ENCODE data around the gene SLC37A1. TPM values are rescaled to one million over a fixed set of nuclear protein-coding genes. Genes with fewer than 3 reads are reported as not detected.
"Not testable (repeated sequence)": the region's sequence is repeated elsewhere in the genome, so short reads cannot be mapped to it uniquely, and the experiment has no call there.

Gene SLC37A1
- total RNA-seq, 2 experiments from 2014 or later: 18.9 to 19.2 TPM

GRCh38 chr21:42622284-42622683 is 108.6 kb downstream of the SLC37A1 start:
- no peak for ATAC-seq
- no peak overlapping the region for H3K4me3 Mint-ChIP-seq
- H3K9me3 Mint-ChIP-seq (ENCODE audit: insufficient read depth): no peaks in the 10 kb centered on the region
- H3K36me3 Mint-ChIP-seq (ENCODE audit: low read depth): no peaks in the 10 kb centered on the region
- CTCF ChIA-PET: interaction anchor here (0.8 to 1.2 kb wide), 2 partner anchors 29 to 199 kb away, joined by 3 read pairs; no protein-coding TSS in a partner anchor
- peaks cover 50% of the 10 kb centered on the region for H3K27me3 Mint-ChIP-seq (ENCODE audit: low read depth)
- no peak overlapping the region for H3K27ac Mint-ChIP-seq
- POLR2A ChIA-PET: no interaction called here
- no peak for DNase-seq
- H3K4me1 Mint-ChIP-seq (ENCODE audit: low read depth): no peaks in the 10 kb centered on the region

- no peak for ATAC-seq
- H3K27me3 Mint-ChIP-seq (ENCODE audit: low read depth): peaks cover 47% of the 10 kb centered on the region
These were observed 110.0 kb downstream of the SLC37A1 start for GRCh38 chr21:42623694-42624093.

GRCh38 chr21:42624095-42624790 is 110.6 kb downstream of the SLC37A1 start:
- Mint-ChIP-seq H3K36me3 (ENCODE audit: low read depth) (no peaks in the 10 kb centered on the region), H3K27me3 (ENCODE audit: low read depth) (peaks cover 47% of the 10 kb centered on the region), H3K9me3 (ENCODE audit: insufficient read depth) (no peaks in the 10 kb centered on the region), H3K4me3 (no peak overlapping the region), H3K4me1 (ENCODE audit: low read depth) (no peaks in the 10 kb centered on the region), H3K27ac (no peak overlapping the region)
- ChIA-PET POLR2A (no interaction called here), CTCF (interaction anchor here (1.1 to 1.3 kb wide), 2 partner anchors 14 to 30 kb away, joined by 3 to 4 read pairs; no protein-coding TSS in a partner anchor)
- no peak for DNase-seq
- no peak for ATAC-seq

More at GRCh38 chr21:42623694-42624093, 110.0 kb downstream of the SLC37A1 start:
- Mint-ChIP-seq H3K36me3 (ENCODE audit: low read depth) (no peaks in the 10 kb centered on the region), H3K4me3 (no peak overlapping the region), H3K27ac (no peak overlapping the region), H3K9me3 (ENCODE audit: insufficient read depth) (no peaks in the 10 kb centered on the region), H3K4me1 (ENCODE audit: low read depth) (no peaks in the 10 kb centered on the region)
- POLR2A ChIA-PET: no interaction called here
- CTCF ChIA-PET: interaction anchor here (1.0 to 1.3 kb wide), 3 partner anchors 15 to 194 kb away, joined by 3 to 4 read pairs (median 4); no protein-coding TSS in a partner anchor
- DNase-seq: no peak

- no peak overlapping the region for H3K27ac Mint-ChIP-seq
- ATAC-seq: no peak
These were observed 111.3 kb downstream of the SLC37A1 start for GRCh38 chr21:42624936-42625335.

GRCh38 chr21:42626171-42626570 is 112.5 kb downstream of the SLC37A1 start:
- Mint-ChIP-seq H3K27me3 (ENCODE audit: low read depth) (peaks cover 43% of the 10 kb centered on the region), H3K4me1 (ENCODE audit: low read depth) (peaks cover 3% of the 10 kb centered on the region), H3K9me3 (ENCODE audit: insufficient read depth) (no peaks in the 10 kb centered on the region), H3K27ac (no peak overlapping the region), H3K36me3 (ENCODE audit: low read depth) (no peaks in the 10 kb centered on the region), H3K4me3 (no peak overlapping the region)
- ChIA-PET CTCF (interaction anchor here (0.9 kb wide), 1 partner anchor 192 kb away, joined by 3 read pairs; no protein-coding TSS in a partner anchor), POLR2A (interaction anchor here (1.0 kb wide), 1 partner anchor 11 kb away, joined by 3 read pairs; no protein-coding TSS in a partner anchor)
- ATAC-seq: no peak
- no peak for DNase-seq

More at GRCh38 chr21:42624936-42625335, 111.3 kb downstream of the SLC37A1 start:
- Mint-ChIP-seq H3K9me3 (ENCODE audit: insufficient read depth) (no peaks in the 10 kb centered on the region), H3K27me3 (ENCODE audit: low read depth) (peaks cover 47% of the 10 kb centered on the region), H3K4me1 (ENCODE audit: low read depth) (no peaks in the 10 kb centered on the region), H3K36me3 (ENCODE audit: low read depth) (no peaks in the 10 kb centered on the region), H3K4me3 (no peak overlapping the region)
- CTCF ChIA-PET: no interaction called here
- POLR2A ChIA-PET: interaction anchor here (1.0 kb wide), 1 partner anchor 10 kb away, joined by 3 read pairs; no protein-coding TSS in a partner anchor
- DNase-seq: no peak

GRCh38 chr21:42627527-42628289 is 114.1 kb downstream of the SLC37A1 start:
- CTCF ChIA-PET: no interaction called here
- no peak for DNase-seq
- H3K27me3 Mint-ChIP-seq (ENCODE audit: low read depth): peaks cover 33% of the 10 kb centered on the region
- peaks cover 8% of the 10 kb centered on the region for H3K4me1 Mint-ChIP-seq (ENCODE audit: low read depth)
- no peak overlapping the region for H3K4me3 Mint-ChIP-seq
- H3K27ac Mint-ChIP-seq: no peak overlapping the region
- ATAC-seq: no peak
- H3K9me3 Mint-ChIP-seq (ENCODE audit: insufficient read depth): no peaks in the 10 kb centered on the region
- POLR2A ChIA-PET: no interaction called here
- no peaks in the 10 kb centered on the region for H3K36me3 Mint-ChIP-seq (ENCODE audit: low read depth)

GRCh38 chr21:42628466-42629061 is 114.9 kb downstream of the SLC37A1 start:
- POLR2A ChIA-PET; H3K36me3 Mint-ChIP-seq (ENCODE audit: low read depth); H3K4me1 Mint-ChIP-seq (ENCODE audit: low read depth); H3K9me3 Mint-ChIP-seq (ENCODE audit: insufficient read depth); H3K4me3 Mint-ChIP-seq; H3K27ac Mint-ChIP-seq; CTCF ChIA-PET; DNase-seq; ATAC-seq: not testable (repeated sequence)
- peaks cover 30% of the 10 kb centered on the region for H3K27me3 Mint-ChIP-seq (ENCODE audit: low read depth)

GRCh38 chr21:42629933-42630589 is 116.4 kb downstream of the SLC37A1 start:
- Mint-ChIP-seq H3K36me3 (ENCODE audit: low read depth) (no peaks in the 10 kb centered on the region), H3K9me3 (ENCODE audit: insufficient read depth) (no peaks in the 10 kb centered on the region), H3K4me3 (no peak overlapping the region), H3K27me3 (ENCODE audit: low read depth) (peaks cover 17% of the 10 kb centered on the region), H3K27ac (no peak overlapping the region), H3K4me1 (ENCODE audit: low read depth) (peaks cover 8% of the 10 kb centered on the region)
- no peak for ATAC-seq
- CTCF ChIA-PET: no interaction called here
- no peak for DNase-seq
- POLR2A ChIA-PET: interaction anchor here (0.6 kb wide), 1 partner anchor 149 kb away, joined by 3 read pairs; no protein-coding TSS in a partner anchor

- ATAC-seq (no peak), DNase-seq (no peak)
- no peaks in the 10 kb centered on the region for H3K36me3 Mint-ChIP-seq (ENCODE audit: low read depth)
- H3K4me3 Mint-ChIP-seq: no peak overlapping the region
- ChIA-PET CTCF (interaction anchor here (1.0 kb wide), 1 partner anchor 27 kb away, joined by 3 read pairs; no protein-coding TSS in a partner anchor), POLR2A (interaction anchor here (0.6 kb wide), 1 partner anchor 150 kb away, joined by 3 read pairs; no protein-coding TSS in a partner anchor)
- H3K27me3 Mint-ChIP-seq (ENCODE audit: low read depth): peaks cover 17% of the 10 kb centered on the region
- H3K27ac Mint-ChIP-seq: no peak overlapping the region
- H3K4me1 Mint-ChIP-seq (ENCODE audit: low read depth): peaks cover 8% of the 10 kb centered on the region
- H3K9me3 Mint-ChIP-seq (ENCODE audit: insufficient read depth): no peaks in the 10 kb centered on the region
These were observed 117.0 kb downstream of the SLC37A1 start for GRCh38 chr21:42630626-42631025.

Data from activated CD8-positive, alpha-beta T cell treated with anti-CD3 and anti-CD28 coated beads, Interleukin-2, amount 10 ng/mL, durations not matched to agents 7 days and 5 days (primary cell).